ENCODE results near the gene SLAMF9.
"Not testable (repeated sequence)": the region's sequence is repeated elsewhere in the genome, so short reads cannot be mapped to it uniquely, and the experiment has no call there.

Gene SLAMF9

DNA sequence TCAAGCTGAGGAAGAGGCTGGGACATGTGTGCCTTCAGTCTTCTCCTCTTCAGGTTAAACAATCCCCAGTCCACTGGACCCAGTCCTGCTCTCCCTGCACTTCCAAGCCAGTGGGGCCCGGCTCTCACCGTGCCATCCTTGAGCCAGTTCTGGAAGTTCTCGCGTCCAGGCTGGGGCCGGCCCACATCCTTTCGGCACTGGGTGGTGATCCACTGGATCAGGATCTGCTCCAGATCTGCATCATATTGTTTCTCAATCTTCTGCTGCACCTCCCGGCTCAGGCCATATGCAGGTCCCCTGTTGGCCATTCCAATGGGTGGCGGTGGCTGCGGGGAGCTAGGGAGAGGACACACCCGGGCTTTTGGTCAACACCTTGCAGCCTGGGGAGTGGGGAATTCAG is 33.8 kb downstream of the SLAMF9 start:
- DNase-seq, result no peak

DNA sequence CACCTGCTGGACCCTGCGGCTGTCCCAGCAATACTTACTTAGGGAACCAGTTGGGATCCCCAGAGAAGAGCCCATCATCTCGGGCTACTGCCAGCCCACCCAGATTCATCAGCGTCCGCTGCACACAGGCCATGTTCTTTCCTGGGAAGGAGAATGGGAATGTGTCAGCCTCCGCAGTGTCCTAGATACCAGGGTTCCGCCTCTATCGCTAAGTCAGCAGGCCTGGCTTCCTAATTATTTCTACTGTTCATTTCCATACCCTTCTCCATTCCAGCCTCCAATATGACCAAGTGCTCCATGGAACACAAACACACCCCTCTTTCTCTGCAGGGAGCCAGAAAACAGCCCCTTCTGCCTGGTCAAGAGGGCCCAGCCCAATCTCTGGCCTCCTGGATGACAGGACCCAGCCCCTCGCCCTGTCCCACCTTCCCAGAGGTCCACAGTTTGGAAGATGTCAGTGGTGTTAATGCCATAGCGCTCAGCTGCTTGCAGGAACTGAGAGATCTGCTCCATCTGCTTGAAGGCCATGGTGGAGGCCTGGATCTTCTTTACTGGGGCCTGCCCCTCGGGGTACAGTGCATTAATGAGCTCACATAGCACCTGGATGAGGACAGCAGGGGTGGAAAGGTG is 34.7 kb downstream of the SLAMF9 start:
- DNase-seq, result no peak

DNA sequence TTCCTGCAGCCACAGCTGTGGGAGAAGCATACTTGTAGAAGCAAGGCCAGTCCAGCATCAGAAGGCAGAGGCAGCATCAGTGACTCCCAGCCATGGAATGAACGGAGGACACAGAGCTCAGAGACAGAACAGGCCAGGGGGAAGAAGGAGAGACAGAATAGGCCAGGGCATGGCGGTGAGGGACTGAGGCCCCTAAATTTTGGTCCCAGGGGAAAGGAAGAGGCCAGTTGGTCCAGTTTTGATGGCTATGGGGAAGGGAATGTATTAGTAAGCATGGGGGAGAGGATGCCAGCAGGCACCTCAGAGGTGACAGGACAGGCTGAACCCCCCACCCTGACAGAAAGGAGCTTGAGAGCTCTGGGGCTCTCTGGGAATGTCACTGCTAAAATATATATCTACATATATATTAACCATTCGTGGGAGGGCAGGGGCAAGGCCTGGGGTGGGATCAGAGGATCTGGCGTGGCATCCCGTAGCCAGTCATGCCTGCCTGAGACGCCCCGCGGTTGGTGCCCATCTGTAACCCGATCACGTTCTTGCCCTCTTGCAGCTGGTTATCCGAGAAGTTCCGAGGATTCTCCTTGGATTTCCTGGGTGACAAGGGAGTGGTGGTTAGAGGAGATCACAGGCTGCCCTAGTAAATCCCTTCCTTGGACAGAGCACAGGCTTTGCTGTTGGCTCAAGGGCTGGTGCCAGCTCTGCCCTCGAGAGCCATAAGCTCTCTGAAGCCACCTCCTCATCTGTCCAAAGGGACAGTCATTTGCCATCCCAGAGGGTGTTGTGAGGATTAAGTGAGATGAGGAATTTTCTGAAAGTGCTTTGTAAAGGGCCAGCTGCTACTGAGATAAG is 35.5 kb downstream of the SLAMF9 start:
- no peak for DNase-seq

DNA sequence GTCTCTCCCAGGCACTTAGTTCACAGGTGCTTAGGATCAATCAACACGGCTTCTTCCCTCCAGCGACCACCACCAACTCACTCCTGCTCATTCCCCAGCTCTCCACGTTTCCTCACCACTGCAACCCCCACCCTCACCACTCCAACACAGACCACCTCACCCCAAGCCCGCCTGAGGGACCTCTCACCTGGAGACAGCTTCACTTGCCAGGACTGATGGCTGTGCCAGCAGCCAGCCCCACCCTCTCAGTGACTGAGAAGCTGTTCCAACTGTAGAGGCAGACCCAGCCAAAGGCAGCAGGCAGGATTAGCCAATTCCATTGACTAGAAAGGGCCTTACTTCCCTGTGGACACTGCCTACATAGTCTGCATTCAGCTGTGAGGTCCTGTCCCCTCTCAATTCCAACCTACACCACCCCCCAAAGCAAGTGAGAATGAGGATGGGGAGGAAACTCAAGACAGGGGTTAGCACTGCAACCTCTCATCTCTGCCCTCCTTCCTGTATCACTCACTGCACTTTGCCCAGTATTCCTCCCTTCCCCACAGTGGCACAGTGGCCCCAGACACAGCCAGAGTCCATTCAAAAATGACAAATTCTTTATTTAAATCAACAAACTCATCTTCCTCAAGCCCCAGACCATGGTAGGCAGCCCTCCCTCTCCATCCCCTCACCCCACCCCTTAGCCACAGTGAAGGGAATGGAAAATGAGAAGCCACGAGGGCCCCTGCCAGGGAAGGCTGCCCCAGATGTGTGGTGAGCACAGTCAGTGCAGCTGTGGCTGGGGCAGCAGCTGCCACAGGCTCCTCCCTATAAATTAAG is 36.3 kb downstream of the SLAMF9 start:
- no peak for DNase-seq

DNA sequence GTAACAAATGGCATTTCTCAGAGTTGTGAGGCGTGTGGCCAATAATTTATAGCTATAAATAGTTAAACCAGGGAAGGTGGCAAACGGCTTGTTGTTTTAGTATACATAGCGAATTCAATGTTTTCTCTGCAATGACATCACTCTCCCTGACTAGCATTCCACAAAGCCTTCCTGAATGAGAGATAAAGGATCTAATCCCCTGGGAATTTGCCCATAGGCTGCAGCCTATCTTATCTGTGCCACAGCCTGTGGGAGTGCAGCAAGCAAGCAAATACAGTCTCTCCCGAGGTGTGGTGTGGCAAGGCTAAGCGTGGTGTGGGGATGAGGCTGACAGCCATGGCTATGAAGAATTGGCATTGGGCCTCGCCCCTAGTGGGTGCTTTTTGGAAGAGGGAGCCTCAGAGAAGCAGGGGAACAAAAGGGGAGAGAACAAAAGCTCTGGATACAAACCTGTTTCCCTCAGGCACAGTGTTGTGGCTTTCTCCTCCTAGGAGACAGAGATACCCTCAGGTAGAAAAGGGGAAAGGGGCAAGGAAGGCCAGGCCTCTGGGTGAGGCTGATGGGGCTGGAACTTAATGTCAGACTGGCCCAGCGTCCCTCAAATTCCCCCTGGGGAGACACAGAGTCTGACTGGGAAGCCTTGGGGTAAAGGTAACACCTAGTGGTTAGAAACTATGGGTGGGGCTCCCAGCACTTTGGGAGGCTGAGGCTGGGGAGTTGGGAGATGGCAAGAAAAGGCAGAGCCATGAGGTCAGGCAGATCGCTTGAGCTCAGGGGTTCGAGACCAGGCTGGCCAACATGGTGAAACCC is 37.6 kb downstream of the SLAMF9 start:
- no peak for DNase-seq

DNA sequence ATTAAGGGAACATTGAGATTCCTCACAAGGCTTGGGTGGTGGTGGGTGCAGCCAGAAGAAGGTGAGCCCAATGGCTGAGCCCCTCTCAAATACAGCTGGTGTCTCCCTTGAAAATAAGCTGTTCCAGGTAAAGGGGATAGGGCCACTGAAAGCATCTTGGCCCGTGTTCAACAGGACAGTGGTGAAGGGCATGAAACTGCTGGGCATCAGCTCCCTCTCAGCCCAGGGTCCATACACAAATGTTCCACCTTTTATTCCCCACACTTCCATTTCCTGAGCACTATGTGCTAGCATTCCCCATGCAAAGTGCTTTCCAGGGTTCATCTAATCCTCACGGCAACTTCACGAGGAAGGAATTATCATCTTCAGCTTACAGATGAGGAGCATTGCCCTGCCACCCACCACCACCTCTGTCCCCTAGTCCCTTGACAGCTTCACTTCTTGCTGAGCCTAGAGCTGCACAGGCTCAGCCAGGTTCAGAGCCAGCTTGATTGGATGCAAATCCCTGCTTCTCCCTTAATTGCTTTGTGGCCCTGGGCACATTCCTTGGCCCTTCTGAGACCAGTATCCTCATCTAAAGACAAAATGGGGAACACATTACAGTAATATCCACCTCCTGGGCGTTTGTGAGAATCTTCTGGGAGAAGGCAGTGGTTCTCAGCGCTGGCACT is 38.3 kb downstream of the SLAMF9 start:
- DNase-seq, result no peak

DNA sequence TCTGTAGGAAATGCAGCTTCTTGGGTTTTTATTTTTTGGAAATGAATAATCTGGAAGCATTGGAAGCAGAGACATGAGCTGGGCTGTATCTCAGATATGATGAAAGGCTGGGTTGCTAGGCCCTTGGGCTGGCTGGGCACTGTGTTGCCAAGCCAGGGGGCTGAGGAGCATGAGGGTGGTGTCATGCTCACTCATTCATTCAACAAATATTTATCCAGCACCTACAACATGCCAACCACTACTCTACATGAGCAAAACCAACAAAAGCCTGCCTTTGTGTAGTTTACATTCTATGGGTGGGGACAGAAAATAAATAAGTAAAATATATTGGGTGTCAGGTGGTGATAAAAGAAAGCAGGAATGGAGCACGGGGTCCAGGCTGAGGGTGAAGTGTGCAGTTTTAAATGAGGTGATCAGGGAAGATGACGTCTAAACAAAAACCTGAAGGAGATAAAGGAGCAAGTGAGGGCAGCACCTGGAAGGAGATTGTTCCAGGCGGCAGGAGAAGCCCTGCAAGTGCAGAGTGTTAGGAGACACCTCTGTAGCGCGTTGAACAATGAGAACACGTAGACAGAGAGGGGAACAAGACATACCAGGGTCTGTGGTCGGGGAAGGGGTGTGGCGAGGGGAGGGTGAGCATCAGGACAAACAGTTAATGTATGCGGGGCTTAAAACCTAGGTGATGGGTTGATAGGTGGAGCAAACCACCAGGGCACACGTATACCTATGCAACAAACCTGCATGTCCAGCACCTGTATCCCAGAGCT is 39.6 kb downstream of the SLAMF9 start:
- DNase-seq, result no peak

DNA sequence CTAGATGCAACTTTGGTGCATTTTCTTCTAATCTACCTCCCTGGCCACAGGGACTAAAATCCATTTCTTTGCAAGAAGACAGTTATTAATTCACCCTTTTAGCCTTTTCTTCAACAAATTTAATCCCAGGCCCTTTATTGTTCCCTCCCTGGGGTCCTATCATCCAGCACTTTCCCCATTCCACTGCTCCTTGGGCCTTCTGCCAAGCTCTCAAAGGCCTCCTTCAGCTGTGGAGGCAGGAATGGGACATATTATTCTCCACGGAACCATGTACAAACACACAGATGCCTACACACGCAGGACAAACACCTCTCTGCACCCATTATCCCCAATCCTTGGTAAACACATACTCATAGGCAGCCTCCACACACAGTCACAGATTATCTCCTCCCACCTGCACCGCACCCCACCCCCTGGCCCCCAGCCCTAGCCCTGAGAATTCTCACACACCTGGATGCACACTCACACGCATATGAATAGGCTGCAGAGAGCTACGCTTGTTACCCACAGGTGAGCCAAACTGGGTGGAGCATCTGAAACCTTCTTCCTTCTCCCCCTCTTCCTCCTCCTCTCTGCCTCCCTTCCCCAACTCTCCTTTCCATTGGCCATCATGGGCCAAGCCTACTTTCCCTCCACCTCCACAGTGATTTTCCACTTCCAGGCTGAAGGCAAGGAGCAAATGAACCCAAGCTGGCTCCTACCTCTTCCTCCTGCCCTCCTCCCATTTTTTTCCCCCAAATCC is 40.4 kb downstream of the SLAMF9 start:
- DNase-seq, result no peak

DNA sequence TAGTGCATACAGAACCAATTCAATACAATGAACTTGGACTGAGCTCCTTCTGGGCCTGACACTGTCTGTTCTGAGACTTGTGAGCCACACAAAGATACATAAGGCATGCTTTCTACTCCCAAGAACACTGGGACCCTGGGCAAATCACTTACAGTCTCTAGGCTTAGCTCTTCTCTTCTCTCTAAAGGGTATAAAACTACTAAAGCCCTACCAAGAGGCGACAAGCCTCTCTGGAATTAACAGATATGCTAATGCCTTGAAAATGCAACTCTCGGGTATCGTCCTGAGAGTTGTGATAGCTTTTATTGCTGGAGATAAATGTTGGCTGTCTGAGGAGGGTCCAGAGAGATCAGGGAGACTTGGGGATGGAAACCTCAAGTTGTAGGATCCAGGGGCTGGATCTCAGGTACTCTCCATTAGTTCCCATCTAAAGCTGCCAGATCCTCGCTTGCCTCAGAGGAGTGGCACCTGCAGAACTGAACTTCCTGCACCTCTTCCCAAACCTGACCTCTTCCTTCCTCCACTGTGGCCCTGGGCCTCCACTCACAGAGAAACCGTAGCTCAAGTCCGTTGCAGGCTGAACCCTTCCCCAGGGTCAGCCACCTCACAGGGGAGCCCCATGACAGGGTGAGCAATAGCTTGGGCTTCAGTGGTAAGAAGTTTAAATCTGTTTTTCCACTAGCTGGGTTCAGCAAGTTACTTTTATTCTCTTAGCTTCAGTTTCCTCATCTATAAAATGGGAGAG is 42.5 kb downstream of the SLAMF9 start:
- no peak for DNase-seq

DNA sequence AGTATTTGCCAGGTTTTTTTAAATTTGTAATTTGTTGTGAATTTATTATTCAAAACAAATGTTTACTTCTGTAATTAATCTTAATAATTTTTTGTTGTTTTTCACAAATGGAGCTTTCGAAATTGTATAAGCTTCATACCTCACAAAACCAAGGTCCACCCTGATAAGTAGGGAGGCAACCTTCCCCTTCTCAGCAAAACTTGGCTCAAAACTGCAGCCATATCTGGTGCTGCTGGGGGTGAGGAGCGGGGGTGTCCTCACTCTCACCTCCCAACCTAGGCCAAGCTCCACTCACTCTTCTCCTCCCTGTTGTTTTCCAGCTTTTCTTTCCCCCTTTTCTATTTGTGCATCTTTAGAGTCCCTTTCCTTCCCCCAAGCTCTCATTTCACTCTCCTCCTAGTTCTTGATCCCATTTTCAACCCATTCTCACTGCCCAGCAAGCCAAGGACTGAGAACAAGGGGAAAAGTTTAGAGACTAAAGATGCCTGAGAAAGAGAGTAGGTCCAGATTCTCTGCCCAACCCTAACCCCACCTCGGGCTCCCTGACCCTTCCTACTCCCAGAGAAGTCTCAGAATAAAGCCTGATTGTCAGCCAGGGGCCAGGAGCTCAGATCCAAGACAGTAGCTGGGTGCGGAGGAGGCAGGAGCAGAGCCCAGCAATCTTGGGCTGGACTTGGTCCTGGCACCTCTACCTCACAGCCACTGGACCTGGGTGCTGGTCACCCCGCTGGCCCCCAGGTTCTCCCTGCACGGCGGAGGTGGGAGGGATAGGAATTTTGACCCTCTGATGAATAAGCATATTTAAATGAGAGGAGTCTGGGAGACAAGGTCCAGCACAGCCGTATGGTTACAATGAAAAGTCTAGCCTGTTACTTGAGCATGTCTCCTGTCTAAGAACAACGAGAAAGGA is 45.8 kb downstream of the SLAMF9 start:
- DNase-seq, result no peak

DNA sequence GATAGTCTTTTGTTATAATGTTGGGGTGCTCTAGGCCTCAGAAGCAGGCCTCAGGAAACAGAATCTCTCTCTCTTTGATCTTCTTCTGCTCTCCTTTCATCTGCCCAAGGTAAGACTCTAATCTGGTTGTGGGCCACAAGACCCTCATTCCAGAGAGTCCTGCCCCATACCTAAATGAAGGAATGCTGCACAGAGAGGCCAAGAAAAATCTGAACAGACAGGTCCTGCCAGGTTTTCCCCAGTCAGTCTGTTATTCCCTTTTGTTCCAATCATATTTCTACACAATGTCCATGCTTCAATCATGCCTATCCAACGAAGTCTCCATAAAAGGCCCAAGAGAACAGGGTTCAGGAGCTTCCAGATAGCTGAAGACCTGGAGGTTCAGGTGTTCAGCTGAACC is 47.1 kb downstream of the SLAMF9 start:
- no peak for DNase-seq

DNA sequence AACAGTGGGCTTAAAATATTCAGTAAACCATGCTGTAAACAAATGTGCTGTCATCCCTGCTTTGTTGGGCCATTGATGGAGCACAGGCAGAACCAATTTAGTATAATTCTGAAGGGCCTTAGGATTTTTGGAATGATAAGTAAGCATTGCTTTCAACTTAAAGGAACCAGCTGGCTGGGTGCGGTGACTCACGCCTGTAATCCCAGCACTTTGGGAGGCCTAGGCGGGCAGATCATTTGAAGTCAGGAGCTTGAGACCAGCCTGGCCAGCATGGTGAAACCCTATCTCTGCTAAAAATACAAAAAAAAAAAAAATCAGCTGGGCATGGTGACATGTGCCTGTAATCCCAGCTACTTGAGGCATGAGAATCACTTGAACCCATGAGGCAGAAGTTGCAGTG is 50.0 kb downstream of the SLAMF9 start:
- not testable (repeated sequence) for DNase-seq

DNA sequence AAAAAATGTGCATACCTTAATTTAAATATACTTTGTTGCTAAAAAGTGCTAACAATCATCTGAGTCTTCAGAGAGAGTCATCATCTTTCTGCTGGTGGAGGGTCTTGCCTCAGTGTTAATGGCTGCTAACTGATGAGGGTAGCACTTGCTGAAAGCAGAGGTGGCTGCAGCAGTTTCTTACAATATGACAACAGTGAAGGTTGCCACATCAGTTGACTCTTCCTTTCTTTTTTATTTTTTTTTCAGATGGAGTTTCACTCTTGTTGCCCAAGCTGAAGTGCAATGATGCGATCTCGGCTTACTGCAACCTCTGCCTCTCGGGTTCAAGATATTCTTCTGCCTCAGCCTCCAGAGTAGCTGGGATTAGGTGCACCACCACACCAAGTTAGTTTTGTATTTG is 51.5 kb downstream of the SLAMF9 start:
- no peak for DNase-seq
